HG03066 (cell line): ENCODE data around the gene PRPS1L1.

ENCODE experiments used
- ATAC-seq: cut with Tn5 transposase; IDR thresholded peaks from one replicate; pipeline ENCODE4 v1.9.1; 2021; ENCODE audit warnings: low read depth; ENCODE audit not compliant: unreplicated experiment

Gene PRPS1L1

DNA sequence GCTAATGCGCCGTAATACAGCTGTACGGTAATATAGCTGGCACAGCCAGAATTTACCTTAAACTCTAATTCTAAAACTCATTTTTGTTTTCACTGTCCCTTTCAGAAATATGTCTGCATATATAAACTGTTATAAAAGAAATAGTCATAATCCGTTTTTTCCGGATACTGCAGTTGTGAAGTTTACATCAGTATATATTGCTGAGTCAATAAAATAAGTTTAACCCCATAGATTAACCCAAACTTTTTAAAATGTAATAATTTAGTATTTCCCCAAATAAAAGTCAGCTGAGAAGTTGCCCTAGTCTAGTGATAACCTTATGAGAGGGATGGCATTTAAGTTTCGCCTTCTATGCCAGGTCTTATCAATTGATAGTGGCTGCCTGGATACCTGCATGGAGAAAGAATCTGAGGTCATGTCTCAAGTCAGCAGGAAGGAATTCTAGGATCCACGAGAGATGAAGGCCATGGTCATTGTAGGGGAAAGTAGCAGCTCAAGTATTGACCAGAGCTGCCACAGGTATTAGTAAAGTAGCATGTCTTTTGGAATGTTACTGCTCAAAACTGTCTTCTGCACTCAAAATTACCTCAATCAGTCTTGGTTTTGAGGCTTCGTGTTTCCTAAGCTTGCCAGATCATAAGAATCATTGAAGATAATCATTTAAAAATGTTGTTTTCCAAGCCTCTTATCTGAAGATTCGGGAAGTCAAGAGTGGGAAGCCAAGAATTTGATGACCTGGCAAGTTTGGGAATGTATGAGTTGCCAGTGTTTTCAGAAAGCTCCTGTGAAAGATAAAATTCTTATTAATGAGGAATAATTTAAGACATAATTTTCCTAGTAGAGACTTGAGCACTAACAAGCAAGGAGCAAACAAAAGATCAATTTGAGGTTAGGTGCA lies 10.8 kb downstream of the PRPS1L1 start:
- ATAC-seq: no peak

DNA sequence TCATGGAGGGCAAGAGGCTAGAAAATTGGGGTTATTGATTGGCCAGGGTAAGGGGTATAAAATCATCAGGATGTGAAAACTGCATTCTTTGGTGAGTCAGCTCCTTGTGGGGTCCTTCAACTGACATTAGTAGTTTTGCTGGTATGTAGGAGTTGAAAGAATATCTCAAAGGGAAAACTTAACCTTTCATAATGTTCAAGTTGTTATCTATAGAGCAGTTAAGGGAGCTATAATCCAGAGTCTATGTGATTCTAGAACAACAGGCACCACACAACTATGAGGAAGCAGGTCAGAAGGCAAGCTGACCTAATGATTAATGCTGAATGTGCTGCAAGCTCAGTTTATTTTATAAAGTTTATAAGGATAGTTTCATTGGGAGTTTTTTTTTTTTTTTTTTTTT lies 13.7 kb downstream of the PRPS1L1 start:
- no peak for ATAC-seq

DNA sequence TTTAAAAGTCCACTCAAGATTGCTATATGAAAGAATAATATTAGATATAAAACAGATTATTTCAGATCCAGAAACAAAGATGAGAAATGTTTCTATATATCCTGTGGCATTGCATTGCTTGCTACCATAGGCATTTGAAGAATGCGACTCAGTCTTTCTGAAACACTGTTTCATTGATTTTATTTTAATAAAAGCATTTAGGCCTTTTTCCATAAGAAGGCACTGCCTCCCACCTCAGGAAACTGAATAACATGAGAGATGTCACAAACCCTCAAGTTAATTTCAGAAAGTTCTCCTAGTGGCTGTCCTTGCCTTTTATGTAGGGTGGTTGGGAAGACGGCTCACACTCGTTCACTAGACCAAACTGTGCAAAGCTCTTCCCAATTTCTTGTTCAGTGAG lies 23.3 kb downstream of the PRPS1L1 start:
- ATAC-seq: no peak

GRCh38 chr7:18003286-18003994 lies 24.2 kb downstream of the PRPS1L1 start:
- no peak for ATAC-seq

GRCh38 chr7:17998692-17999091 lies 29.0 kb downstream of the PRPS1L1 start:
- no peak for ATAC-seq

DNA sequence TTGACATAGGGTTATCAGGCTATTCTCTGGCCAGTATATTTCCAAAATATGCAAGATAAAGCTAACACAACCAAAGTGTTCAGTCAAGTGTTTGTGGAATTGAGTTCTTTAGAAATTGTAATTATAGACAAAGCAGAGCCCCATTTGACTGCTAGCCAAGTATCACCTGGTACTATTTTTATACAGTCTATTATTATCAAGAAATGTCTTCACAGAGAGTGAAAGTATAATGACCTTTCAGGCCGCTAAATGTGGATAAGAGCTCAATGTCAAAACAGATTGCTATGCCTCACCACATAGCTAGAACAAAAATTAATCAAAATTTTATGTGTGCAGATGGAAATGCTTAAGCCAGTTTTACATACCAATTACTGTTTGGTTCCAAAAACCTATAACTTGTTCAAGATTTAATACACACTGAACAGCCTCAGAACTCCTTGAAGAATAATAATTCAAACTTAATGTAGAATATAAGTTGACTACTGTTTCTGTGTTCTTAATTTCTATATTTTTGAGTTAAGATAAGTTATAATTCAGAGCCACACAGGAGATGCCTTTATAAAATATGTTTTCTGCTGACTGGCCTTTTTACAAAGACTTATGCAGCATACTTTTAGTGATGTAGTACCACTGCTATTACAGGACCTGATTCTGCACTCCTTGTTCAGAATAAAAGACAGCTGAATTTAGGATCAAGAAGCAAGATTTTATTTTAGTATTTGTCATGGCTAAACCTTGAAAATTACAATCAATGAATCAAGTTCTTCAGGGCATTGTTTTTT lies 31.0 kb downstream of the PRPS1L1 start:
- ATAC-seq: no peak

DNA sequence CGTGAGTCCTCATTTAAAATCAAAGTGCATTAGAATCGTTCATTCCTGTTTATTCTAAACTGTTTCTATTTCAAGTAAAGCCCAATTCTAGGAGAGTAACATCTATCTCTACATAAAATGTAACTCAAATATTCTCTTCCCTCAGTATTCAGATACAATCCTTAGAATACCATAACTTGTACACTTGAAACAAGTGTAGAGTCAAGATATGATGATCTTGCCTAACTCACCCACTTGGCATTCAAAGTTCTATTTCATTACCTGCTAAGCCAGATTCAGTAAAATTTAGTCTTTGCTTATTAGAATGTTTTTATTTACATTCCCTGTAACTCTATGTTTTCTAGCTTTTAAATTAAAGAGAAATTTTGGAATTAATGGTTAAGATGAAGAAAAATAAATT lies 31.6 kb downstream of the PRPS1L1 start:
- ATAC-seq: no peak

GRCh38 chr7:17994079-17994850 lies 33.4 kb downstream of the PRPS1L1 start:
- no peak for ATAC-seq

- no peak for ATAC-seq
Observed at GRCh38 chr7:17991866-17992648, 35.6 kb downstream of the PRPS1L1 start.

GRCh38 chr7:17990761-17991160 lies 36.9 kb downstream of the PRPS1L1 start:
- ATAC-seq: no peak

DNA sequence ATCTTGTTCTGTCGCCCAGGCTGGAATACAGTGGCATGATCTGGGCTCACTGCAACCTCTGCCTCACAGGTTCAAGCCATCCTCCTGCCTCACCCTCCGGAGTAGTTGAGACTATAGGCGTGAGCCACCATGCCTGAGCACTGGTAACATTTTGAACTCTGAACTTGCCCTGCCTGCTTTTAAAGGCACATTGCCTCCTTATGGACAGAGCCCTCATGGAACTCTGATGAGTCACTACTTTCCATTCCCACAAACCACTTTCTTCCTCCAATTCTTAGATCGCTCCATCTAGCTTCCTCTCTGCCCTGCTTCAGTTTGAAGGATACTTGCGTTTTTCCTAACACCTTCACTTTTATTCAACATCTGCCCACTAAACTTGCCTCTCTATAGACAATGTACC lies 38.1 kb downstream of the PRPS1L1 start:
- ATAC-seq: no peak

DNA sequence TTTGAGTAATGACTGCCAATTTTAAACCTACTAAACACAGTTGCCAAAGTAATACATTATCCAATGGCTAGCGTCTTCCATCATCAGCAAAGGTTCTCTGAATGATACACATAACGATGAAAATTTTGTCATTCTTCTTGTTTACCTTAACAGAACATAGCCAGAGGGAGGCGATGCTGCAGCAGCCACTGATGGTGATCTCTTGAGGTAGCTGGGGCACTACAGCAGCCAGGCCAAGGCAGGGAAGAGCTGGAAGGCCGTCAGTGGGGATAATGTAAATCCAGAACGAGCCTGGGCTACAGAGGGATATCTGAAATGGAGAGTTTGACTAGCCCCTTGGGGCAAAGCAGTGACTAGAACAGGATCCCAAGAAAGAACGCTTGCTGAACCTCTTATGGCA lies 38.8 kb downstream of the PRPS1L1 start:
- no peak for ATAC-seq

GRCh38 chr7:17988141-17988540 lies 39.5 kb downstream of the PRPS1L1 start:
- no peak for ATAC-seq

DNA sequence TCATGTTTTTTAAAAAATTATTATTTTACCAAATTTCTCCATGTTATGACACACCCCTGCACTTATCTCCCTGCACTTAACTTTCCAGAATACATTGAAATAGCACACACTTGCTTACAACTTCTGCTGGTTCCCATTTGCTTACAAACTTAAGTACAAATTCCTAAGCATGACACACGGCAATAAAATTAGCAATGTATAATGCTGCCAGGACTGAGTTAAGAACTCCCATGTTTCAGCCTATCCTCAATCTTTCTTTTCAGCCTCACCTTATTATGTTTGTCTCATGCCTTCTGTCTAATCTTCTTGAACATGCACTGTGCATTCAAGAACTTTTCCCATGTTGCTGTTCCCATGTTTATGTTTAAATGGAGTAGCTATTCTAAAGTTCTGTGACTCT lies 40.8 kb downstream of the PRPS1L1 start:
- ATAC-seq: no peak

DNA sequence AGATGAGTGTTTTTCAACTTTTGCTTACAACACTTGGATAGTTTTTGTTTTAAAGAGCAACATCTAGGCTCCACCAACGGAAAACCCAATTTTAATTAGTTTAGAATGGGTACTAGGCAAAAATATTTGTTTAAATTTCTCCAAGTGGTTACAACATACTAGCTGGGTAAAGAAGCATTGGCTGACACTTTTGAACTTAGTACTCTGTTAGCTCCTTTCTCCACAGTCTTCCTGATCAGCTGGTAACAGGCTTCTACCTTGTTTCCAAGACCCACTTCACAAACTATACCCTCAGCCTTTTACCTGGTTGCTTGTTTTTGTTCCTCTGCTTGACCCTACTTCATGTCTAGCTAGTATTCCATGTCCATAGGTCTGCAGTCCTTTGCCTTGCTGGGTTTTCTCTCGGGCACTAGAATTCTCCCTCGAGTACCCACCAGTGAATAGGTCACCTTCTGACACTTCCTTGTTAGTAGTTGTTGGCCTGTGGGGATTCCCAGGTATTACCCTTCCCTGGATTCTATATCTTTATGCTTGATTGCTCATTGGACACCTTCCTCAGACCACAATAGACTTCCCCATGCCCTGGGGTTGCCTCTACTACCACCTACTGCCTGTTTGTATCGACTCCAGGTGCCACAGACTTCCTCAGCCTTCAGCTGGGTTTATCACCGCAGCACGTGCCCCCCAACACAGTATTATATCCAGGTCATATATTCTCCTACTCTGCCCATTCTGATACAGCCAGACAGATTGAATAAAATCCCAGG lies 42.0 kb downstream of the PRPS1L1 start:
- no peak for ATAC-seq

GRCh38 chr7:17984288-17984687 lies 43.4 kb downstream of the PRPS1L1 start:
- ATAC-seq: no peak

DNA sequence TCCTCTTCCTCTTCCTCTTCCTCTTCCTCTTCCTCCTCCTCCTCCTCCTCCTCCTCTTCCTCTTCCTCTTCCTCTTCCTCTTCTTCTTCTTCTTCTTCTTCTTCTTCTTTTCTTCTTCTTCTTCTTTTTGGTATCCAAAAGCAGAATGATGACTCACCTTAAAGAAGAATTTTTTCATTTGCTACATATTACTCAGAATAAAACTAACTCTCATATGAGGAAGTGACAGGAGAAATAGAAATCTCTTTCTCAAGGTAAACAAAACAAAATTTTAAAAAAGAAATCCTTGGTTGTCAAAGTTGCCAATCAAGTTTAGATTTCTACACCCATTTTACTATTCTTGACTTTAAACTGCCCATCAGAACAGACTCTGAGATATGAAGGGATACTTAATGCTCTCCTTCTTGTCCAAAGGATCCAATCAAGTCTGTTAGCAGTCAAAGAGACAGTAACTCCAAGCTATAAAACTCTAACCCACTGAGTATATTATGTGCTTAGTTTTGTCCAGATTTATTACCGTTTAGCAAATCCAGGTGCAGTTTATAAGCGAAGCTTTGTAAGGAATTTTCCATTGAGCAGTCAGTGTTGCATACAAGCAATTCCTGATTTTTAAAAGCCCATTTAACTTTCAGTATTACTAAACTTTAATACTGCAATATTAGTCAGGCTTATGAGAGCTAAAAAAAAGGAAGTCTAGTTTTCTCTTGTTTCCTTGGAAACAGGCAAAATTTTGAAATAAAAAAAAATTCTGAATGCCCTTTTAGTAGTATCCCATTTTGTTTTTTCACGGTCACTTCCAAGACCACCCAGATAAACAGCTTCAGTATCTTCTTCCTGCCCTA lies 44.2 kb downstream of the PRPS1L1 start:
- ATAC-seq: no peak

DNA sequence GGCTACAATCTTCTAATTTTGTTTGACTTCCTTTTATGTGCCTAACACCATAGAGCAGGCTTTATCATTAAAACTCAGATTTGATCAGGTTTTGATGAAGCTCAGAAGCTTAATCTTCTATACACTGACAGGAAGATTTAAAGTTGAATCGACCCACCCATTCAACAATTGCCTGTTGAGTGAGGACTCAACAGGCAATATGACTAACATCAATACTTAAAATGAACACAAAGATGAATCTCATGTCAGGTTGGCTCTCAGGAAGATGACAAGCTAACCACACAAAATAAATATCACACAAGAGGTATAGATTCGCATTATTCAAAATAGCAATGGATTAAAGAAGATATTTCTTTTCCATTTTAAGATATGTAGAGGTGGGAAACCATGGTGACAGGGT lies 50.7 kb downstream of the PRPS1L1 start:
- ATAC-seq: no peak
